GM04504 (cell line): Measurements from ENCODE around the gene TTBK2.
A peak's percentile ranks its signal among the peaks of the same experiment; 100 is the strongest.

Source experiments
- DNase-seq: peaks from one replicate; pipeline ENCODE4 v3.0.0-alpha.2; 2012; ENCODE audit warnings: low read depth

Gene TTBK2

DNA sequence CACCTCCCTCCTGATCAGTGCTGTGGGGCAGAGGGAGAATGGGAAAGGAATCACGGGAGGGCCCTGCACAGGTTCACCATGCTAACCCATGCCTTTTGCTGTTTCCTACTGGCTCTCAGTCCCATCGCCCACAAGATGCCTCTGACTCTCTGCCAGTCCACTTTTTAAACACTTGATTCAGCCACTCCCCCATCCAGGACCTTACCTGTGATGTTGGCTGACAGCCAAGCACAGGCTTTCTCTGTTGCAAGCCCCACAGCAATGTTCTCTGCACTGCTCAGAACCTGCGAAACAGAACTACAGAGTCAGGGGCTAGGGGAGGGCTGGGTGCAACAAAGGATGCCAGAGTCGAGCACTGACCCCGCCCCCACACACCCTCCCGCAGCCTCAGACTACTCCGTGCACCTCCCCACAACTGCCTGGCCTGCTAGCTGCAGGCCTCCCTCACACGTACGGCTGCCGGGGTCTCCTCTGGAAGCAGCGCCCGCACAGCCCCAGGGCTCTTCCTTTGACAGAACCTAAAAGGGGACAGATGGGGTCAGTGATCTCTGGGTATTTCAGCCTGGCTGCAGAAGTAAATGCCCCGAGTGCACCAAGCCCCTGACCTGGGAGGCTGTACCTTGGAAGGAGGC, 192.7 kb downstream of the TTBK2 start:
- no peak for DNase-seq

DNA sequence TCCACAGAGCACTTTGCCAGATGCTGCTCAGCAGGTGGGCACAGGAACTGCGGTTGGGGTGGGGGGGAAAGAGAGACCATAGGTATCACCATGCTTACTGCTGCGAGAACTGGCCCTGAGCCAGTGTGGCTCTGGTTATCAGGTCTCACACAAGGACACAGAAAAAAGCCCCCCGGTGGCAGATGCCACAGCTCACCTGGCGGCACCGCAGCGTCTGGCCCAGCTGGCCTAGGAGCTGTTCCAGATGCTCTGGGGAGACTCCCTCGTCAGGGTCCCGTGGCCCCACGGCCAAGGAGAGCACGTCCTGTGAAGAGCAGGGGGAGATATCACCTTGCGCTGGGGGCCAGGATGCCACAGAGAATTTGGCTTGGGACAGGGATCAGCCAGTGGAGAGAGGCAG, 194.5 kb downstream of the TTBK2 start:
- DNase-seq = no peak

DNA sequence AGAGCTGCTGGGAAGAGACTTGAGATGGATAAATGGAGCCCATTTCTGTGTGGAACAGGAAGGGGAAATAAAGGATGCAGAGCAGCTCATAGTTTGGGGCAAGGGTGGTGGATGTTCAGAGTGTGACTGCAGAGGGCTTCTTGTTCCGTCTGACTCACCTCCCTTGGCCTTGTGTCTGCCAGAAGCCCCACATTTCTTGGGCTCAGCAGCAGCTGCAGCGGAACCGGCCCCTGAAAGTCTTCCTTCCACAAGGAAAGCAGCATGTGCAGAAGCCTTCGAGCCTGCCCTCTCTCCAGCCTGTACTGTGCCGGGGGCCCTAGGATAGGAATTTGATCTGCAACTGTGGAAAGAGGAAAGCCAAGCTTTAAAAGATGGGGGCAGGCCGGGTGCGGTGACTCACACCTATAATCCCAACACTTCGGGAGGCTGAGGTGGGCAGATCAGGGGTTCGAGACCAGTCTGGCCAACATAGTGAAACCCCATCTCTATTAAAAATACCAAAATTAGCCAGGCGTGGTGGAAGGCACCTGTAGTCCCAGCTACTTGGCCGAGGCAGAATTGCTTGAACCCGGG, 195.2 kb downstream of the TTBK2 start:
- DNase-seq = no peak

DNA sequence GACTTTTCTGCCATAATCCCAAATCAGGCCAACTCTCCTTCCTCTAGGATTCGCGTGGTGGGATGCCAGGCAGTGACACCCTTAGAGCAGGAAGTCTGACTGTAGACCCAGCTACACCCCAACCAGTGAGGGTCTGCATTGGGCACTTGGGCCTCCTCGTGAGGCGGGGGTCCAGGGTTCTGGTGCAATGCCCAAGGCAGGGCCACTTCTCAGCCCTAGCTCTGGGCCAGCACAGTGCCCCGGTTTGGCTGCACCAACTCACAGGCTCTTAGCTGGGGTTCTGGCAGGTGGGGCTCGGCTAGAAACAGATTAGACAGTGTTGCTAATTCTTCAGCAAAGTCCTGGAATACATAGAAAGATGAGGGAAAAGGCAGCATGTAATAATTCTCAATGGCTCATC, 196.3 kb downstream of the TTBK2 start:
- DNase-seq = no peak

DNA sequence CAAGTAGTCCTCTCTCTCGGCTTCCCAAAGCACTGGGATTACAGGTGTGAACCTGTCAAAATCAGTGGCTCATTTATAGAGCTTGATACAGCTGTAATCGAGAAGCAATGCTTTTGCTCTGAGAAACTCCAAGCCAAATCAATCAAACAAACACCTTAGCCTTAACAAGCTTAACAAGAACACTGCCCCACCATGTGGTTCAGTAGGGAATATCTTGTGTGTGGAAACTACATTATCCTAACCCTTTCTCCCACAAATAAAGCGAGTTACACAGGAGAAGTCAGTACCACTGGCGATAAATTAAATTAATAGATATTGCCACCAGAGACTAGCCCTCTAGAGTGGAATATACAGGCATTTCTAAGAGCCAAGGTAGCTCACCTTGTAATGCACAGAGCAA, 197.5 kb downstream of the TTBK2 start:
- DNase-seq = no peak

DNA sequence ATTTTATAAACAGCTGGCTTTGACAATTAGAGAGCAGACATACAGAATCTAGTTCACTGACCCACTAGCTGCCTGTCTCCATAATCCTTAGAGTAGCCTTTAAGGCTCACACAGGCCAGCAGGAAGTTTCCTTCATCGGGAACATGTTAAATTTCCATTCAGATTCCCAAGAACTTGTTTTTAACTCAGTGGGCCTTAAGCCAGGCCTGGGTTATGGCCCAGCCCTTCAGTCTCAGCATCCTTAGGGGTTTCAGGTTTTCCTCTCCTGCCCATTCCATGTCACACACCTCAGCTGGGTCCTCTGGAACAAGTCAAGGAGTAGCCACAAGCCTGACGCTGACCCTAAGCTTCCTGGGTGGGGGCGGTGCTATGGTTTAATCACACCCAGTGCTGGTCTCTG, 198.7 kb downstream of the TTBK2 start:
- DNase-seq = no peak

DNA sequence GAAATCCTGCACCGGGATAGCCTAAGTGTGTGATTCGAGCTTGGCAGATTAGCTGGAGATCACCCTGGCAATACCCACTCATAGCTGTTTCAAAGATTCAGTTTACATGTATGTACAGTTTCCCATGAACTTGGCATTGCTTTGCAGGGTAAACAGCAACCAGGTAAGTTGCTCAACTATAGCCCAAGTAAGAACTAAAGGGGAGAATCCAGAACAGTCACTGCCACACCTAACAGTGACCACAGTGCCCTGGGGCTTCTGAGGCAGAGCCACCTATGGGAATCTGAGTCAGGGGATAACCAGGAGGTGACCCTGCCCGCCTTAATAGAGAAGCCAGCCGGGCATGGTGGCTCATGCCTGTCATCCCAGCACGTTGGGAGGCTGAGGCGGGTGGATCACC, 199.6 kb downstream of the TTBK2 start:
- DNase-seq = no peak

DNA sequence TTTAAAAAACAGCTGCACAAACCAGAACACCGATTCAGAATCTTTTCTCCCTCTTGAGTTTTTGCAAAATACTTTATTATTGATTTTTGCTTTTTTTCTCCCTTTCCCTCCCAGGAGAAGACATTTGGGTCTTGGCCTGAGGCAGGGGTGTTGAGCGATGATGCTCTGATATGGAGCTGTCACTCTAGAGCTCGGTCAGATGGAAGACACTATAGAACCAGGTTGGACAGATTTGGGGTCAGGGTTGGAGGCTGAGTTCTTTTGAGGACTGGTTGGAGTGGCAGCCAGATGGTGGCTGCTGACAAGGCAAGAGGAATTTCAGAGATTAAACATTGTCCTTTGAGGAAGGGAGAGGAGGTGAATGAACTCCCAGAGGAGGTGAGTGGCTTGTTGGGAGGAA, 200.5 kb downstream of the TTBK2 start:
- no peak for DNase-seq

DNA sequence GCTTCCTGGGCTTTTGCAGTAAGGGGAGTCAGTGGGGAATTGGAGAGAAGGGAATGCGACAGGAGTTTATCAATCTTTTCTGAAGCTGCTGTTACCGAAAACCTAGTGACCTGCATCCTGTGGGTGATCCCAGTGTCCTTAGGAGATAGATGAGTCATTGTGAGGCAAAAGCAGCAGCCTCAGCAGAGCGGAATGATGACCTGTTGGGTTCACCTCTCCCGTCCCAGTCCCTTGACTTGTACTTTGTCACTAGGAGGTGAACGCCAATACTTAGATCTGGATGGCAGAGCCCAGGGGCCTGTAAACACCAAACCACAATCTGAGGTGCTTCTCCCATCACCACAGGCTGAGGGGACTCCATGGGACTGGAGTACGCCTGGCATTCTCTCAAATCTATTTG, 201.5 kb downstream of the TTBK2 start:
- no peak for DNase-seq

DNA sequence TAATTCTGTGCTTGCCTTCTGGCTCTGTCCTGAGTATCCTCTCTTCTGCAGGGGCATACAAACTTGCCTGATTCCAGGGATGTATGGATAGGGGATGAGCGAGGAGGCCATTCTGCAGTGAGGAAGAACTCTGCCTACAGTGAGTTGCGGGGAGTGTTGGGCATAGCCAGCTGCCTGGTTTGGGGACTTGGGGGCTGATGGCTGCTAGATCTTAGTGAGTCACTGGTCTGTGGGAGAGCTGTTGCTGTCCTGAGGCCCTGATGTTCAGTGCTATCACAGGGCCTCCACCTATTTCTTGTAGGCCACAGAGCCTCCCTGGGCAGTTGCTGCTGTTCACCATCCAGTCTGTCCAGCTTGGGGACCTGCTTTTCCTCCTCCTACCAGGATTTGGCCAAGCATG, 204.0 kb downstream of the TTBK2 start:
- no peak for DNase-seq

DNA sequence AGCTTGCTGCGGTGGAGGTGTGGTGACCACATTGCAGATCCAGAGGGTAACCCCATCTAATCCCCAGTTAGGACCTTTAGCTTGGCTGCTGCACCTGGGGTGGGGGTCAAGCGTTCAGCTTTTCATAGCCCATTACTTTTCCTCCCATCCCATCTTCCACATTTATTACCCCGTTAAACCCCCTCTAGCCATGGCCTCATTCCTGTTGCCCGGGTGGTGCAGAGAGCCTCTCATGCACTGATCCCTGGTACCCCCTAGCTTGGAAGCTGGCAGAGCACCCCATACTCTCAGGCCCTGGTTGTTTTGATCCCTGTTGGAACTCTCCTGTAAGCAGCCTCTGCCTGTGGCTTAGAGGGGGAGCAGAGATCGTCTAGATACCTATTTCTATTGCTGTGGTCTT, 204.5 kb downstream of the TTBK2 start:
- DNase-seq = no peak

DNA sequence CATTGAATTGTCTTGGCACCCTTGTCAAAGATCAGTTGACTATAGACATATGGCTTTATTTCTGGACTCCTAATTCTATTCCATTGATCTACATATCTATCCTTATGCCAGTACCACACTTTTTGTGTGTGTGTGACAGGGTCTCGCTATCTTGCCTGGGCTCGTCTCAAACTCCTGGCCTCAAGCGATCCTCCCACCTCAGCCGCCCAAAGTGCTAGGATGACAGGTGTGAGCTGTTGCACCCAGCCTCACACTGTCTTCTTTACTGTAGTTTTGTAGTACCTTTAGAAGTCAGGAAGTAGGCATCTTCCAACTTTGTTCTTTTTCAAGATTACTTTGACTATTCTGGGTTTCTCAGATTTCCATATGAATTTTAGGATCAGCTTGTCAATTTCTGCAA, 208.0 kb downstream of the TTBK2 start:
- no peak for DNase-seq

DNA sequence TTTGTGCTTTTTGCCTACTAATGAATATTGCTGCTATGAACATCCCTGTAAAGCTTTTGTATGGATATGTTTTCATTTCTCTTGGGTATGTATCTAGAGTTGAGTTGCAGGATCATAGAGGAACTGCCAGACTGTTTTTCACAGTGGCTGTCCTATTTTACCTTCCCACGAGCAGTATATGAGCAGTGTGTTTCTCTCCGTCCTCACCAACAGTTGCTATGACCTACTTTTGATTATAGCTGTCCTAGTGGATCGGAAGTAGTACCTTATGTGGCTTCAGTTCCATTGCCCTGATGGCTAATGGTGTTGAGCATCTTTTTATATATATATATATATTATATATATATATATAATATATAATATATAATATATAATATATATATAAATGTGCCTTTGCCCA, 208.8 kb downstream of the TTBK2 start:
- no peak for DNase-seq

DNA sequence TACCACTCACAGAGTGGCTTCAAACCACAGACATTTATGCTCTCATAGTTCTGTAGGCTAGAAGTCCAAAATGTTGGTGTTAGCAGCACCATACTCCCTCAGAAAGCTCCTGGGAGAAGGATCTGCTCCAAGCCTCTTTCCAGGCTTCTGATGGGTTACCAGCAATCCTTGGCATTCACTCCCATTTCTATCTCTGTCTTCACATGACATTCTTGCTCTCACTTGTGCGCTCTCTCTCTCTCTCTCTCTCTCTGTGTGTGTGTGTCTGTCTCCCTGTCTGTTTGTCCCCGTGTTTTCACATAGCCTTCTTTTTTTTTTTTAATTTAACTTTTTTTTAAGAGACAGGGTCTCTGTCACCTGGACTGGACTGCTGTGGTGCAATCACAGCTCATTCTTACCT, 209.9 kb downstream of the TTBK2 start:
- DNase-seq = no peak

DNA sequence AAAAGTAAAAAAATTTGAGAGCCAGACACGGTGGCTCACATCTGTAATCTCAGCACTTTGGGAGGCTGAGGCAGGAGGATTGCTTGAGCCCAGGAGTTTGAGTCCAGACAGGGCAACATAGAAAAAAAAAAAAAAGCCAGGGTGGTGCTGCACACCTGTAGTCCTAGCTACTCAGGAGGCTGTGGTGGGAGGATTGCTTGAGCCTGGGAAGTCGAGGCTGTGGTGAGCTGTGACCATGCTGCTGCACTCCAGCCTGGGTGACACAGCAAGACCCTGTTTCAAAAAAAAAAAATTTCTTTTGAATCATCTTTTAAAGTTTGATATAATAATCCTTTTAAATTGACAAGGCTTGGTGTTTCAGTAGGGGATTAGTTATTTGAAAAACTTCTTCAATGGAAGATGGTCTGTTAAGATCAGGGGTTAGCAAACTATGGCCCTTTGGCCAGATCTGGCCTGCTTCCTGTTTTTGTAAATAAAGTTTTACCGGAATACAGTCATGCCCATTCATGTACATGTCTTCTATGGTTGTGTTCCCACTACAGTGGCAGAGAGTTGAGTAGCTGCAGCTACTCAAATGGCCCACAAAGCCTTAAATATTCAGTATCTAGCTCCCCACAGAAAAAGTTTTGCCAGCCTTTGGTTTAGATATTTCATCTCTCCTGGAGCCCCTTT, 212.6 kb downstream of the TTBK2 start:
- DNase-seq = no peak

DNA sequence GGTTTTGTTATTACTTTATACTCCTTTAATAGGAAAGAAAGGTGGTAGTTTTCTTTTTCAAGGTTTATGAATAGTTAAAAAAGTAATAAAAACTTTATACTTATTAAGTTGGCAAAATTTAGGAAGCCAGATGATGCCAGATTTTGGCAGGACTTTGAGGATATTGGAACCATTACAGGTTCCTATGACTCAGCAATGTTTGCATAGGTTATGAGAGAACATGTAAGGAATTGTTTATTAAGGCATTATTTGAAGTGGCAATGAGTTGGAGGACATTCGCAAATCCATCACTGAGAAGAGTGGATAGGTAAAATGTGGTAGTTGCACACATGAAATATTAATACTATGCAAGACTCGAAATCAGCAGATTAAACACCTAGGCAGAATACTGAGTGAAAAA, 213.5 kb downstream of the TTBK2 start:
- peak; percentile 4 for DNase-seq

DNA sequence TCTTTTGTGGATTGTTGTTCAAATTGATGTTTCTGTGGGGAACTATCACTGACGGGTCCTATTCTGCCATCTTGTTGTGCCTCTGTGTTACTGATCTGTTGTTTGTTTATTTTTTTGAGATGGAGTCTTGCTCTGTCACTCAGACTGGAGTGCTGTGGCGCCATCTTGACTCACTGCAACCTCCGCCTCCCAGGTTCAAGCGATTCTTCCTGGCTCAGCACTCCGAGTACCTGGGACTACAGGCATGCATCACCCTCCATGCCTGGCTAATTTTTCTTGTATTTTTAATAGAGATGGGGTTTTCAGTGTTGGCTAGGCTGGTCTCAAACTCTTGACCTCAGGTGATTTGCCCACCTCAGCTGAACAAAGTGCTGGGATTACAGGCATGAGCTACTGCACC, 215.2 kb downstream of the TTBK2 start:
- DNase-seq = no peak

DNA sequence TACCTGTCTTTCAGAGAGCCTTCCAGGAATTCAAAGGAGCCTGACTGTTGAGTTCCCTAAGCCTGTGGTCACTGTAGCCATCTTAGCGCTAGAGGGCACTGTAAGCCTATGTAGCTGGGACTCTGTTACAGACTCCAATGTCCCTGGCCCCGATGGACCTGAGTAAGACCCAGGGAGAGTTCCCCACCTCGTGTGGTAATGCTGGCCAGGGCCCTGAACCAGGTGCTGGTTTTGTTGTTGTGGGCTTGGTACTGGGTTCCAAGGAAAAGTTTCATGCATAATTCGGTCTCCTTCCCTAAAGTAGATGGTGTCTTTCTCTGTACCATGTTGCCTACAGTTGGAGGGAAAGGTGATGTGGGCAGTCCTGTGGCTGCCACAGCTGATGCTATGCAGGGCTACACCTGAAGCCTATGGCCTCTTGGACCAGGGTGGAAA, 216.1 kb downstream of the TTBK2 start:
- peak; percentile 28 for DNase-seq

DNA sequence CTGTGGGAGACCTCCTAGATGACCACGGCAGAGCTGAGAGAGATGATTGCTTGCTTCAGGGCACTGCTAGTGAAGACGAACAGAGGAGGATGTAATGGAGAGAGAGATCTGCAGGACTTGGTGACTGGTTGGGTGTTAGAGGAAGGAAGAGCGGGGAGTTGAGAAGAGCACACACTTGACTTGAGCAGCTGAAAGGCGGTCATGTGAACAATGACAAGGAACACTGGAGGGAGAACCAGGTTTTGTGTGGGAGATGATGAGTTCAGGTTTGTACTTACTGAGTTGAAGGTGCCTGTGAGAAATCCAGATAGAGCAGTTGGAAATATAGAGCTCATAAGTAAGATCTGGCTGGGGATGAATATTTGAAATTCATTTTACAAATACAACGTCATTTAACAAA, 224.0 kb downstream of the TTBK2 start:
- DNase-seq = no peak

DNA sequence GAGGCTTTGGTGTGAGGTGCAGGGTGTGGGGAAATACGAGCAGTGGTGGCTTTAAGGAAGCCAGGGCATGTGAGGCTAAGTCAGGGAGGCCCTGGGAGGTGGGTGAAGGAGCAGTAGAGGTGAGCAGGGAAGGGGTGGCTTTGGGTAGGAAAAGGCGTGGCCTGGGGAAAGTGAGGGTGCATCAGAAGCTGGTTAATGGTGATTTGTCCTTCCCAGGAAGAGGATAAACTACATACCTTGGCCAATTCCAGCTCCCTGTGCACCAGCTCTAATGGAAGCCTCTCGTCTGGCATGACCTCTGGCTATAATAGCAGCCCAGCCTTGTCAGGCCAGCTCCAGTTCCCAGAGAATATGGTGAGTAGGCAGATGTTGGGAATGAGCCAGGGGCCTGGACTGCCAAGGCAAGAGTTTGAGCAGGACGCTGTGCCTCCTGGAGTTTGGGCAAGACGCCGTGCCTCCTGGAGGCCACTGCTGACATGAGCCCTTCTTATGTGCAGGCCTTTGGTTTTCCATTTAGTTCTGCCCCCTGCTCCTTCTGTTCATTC, 225.0 kb downstream of the TTBK2 start:
- DNase-seq = no peak

DNA sequence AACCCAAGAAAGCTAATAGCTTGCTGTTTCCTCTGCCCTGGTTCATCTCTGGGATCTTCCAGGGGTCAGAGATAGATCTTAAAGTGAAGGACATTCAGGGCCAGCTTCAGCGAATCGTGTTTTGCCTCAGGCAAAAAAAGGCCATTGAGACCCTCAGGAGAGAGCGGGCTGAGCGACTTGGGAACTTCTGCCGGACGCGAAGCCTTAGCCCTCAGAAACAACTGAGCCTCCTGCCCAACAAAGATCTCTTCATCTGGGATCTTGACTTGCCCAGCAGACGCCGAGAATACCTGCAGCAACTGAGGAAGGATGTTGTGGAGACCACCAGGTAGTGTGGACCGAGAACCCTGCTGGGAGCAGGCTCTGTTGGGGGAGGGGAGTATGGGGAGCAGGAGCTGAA, 226.2 kb downstream of the TTBK2 start:
- DNase-seq = no peak

DNA sequence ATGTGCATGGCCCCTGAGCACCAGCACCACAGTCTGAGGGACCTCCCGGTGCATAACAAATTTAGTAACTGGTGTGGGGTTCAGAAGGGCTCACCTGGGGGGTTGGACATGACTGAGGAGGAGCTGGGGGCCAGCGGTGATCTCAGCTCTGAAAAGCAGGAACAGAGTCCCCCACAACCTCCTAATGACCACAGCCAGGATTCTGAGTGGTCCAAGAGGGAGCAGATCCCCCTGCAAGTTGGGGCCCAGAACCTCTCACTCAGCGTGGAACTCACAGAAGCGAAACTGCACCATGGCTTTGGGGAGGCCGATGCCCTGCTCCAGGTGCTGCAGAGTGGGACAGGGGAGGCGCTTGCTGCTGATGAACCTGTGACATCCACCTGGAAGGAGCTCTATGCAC, 226.6 kb downstream of the TTBK2 start:
- no peak for DNase-seq

DNA sequence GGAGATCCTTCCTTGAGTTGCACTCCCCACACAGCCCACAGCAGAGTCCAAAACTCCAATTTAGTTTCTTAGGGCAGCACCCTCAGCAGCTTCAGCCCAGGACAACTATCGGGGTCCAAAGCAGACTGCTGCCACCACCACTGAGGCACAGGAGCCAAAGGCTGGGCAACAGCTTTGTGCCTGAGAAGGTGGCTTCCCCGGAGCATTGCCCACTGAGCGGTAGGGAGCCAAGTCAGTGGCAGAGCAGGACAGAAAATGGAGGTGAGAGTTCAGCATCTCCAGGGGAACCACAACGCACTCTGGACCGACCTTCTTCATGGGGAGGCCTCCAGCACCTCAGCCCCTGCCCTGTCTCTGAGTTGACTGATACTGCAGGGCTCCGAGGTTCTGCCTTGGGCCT, 227.1 kb downstream of the TTBK2 start:
- DNase-seq = no peak

DNA sequence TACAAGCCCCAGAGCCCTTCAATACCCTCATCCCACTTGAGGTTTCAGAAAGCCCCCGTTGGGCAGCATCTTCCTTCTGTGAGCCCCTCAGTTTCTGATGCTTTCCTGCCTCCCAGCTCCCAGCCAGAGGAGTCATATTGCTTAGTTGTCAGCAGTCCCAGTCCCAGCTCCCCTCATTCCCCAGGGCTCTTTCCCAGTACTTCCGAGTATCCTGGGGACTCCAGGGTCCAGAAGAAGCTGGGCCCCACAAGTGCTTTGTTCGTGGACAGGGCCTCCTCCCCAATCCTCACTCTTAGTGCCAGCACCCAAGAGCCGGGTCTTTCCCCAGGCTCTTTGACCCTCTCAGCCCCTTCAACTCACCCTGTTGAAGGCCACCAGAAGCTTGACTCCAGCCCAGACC, 227.6 kb downstream of the TTBK2 start:
- DNase-seq = no peak
